Esophagus squamous epithelium (tissue), 4 donors: ENCODE data around the gene KRT7.

Source experiments
- POLR2A ChIP-seq, 4 donors: fragments of 450-650 bp; IDR thresholded peaks; one replicate each; pipeline ENCODE4 v1.6.1; 2017; ENCODE audit warnings: antibody characterized with exemption in 4 of 4, mild to moderate bottlenecking in 4 of 4, moderate library complexity in 3 of 4
- TF ChIP-seq, protein P1 (sequence below), 6 experiments: fragments of 450-650 bp in 4 of 6; fragments of 200-600 bp in 2 of 6; sonication (generic) in 2 of 6; IDR thresholded peaks; one replicate each; pipeline ENCODE4 v1.5.1; 2016 to 2019; ENCODE audit warnings: antibody characterized with exemption in 6 of 6, mild to moderate bottlenecking in 4 of 6, moderate library complexity in 4 of 6

DNA sequence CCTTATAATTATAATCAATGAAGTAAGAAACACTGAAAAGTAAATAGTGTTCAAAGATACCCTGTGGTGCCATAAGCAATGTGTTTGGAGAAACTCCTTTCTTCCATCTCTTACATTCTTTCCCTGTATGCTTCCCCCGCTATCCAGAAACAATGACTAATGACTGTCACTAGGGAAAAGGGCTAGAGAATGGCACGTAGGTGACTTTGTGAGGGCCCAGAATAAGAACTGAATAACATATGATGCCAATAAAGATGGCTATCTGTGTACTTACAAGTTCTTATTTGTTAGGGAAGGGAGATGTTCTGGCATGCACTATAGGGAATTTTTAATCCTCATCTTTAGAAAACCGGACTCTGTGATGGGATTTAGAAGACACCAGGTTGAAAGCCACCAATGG, 4.7 kb upstream of the KRT7 start:
- no peak for TF ChIP-seq POLR2A (IDR thresholded peaks at IDR 0.05)
- TF ChIP-seq, protein P1, sequence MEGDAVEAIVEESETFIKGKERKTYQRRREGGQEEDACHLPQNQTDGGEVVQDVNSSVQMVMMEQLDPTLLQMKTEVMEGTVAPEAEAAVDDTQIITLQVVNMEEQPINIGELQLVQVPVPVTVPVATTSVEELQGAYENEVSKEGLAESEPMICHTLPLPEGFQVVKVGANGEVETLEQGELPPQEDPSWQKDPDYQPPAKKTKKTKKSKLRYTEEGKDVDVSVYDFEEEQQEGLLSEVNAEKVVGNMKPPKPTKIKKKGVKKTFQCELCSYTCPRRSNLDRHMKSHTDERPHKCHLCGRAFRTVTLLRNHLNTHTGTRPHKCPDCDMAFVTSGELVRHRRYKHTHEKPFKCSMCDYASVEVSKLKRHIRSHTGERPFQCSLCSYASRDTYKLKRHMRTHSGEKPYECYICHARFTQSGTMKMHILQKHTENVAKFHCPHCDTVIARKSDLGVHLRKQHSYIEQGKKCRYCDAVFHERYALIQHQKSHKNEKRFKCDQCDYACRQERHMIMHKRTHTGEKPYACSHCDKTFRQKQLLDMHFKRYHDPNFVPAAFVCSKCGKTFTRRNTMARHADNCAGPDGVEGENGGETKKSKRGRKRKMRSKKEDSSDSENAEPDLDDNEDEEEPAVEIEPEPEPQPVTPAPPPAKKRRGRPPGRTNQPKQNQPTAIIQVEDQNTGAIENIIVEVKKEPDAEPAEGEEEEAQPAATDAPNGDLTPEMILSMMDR (IDR thresholded peaks at IDR 0.05) = no peak
